ENCODE results near the gene SERPING1.

DNA sequence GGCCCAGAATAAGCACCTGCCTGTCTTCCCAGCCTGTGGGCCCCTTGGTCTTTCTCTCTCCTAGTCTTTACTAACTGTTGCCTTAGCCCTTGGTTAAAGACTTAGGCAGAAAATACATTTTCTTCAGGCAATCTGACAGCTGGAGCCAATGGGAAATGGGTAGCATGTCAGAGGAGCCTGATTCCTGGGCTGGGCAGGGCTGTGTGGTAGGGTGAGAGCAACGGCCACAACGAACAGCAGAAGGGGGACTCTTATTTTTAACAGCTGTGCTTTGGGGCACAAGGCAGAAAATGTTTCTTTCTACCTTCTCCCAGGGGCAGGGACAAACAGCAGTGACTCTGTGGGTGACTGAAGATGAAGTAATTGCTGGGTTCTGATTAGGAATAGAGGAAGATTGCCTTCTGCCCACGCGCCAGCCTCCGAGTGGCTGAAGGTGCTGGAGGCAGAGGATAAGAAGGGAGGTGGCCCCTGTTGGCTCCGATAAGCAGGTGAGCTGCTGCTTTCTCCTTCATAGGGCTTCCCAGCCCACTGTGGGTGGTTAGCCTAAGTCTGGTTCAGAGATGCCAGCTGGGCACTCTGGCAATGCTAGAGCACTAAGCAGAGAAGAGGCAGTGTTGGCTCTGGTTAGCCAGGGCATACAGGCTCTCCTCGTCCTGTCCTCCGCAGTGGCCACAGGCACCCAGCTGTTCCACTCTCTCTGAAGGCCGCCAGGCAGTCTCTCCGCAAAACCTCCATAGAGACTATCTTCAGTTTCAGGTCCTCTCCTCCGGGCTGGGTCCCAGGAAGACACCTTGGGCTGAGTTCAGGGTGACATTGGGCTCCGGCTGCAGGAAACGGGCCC lies 50.7 kb downstream of the SERPING1 start:
- TF ChIP-seq, protein P1, sequence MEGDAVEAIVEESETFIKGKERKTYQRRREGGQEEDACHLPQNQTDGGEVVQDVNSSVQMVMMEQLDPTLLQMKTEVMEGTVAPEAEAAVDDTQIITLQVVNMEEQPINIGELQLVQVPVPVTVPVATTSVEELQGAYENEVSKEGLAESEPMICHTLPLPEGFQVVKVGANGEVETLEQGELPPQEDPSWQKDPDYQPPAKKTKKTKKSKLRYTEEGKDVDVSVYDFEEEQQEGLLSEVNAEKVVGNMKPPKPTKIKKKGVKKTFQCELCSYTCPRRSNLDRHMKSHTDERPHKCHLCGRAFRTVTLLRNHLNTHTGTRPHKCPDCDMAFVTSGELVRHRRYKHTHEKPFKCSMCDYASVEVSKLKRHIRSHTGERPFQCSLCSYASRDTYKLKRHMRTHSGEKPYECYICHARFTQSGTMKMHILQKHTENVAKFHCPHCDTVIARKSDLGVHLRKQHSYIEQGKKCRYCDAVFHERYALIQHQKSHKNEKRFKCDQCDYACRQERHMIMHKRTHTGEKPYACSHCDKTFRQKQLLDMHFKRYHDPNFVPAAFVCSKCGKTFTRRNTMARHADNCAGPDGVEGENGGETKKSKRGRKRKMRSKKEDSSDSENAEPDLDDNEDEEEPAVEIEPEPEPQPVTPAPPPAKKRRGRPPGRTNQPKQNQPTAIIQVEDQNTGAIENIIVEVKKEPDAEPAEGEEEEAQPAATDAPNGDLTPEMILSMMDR (IDR thresholded peaks at IDR 0.05): no peak
- no peak for TF ChIP-seq POLR2A (IDR thresholded peaks at IDR 0.05)
